Cardiac fibroblast (primary cell): ENCODE measurements around the gene TBX1.
"Not testable (repeated sequence)": the region's sequence is repeated elsewhere in the genome, so short reads cannot be mapped to it uniquely, and the experiment has no call there.

Experiments used
- DNase-seq, 2 donors: peaks; one replicate each; pipeline versions ENCODE4 v3.0.0 to v3.0.0-alpha.2; 2010; ENCODE audit warnings: low read depth in 2 of 2
- H3K4me3 ChIP-seq, 2 donors: replicated peaks in 1 of 2; 1 replicate in 1 of 2; 2 replicates in 1 of 2; pipeline ENCODE4 v1.5.1; 2011; ENCODE audit warnings: low read depth in 2 of 2, low read length in 2 of 2, mild to moderate bottlenecking in 2 of 2, moderate library complexity in 1 of 2
- CTCF ChIP-seq: IDR thresholded peaks from one replicate; pipeline ENCODE4 v1.5.1; 2011; ENCODE audit warnings: low read depth, mild to moderate bottlenecking, low read length, inconsistent platforms

TBX1 gene

GRCh38 chr22:19773470-19774040 lies 13.0 kb downstream of the TBX1 start:
- no peak for DNase-seq
- TF ChIP-seq CTCF, result no peak
- H3K4me3 ChIP-seq, result no peak overlapping the region

- H3K4me3 ChIP-seq, result no peak overlapping the region
- DNase-seq, result no peak
- no peak for TF ChIP-seq CTCF
These were observed 14.1 kb downstream of the TBX1 start for GRCh38 chr22:19774628-19775027.

- DNase-seq, result no peak
- TF ChIP-seq CTCF, result no peak
- H3K4me3 ChIP-seq, result no peak overlapping the region
These were observed 15.1 kb downstream of the TBX1 start for GRCh38 chr22:19775496-19776325.

- no peak for DNase-seq
- TF ChIP-seq CTCF, result no peak
- no peak overlapping the region for H3K4me3 ChIP-seq
These were observed 16.0 kb downstream of the TBX1 start for GRCh38 chr22:19776433-19777031.

- not testable (repeated sequence) for DNase-seq
These were observed 16.6 kb downstream of the TBX1 start for GRCh38 chr22:19777192-19777591.

GRCh38 chr22:19779011-19779421 lies 18.4 kb downstream of the TBX1 start:
- TF ChIP-seq CTCF, result no peak
- DNase-seq, result no peak
- no peak overlapping the region for H3K4me3 ChIP-seq

More at GRCh38 chr22:19777192-19777591, 16.6 kb downstream of the TBX1 start:
- H3K4me3 ChIP-seq, result not testable (repeated sequence)

GRCh38 chr22:19779685-19780268 lies 19.2 kb downstream of the TBX1 start:
- TF ChIP-seq CTCF, result no peak
- DNase-seq, result no peak
- no peak overlapping the region for H3K4me3 ChIP-seq
